CD4-positive, alpha-beta memory T cell (primary cell): ENCODE measurements around the gene LRSAM1. TPM values are rescaled to one million over a fixed set of nuclear protein-coding genes. Genes with fewer than 3 reads are reported as not detected.

ENCODE experiments used
- CTCF ChIA-PET: fragments of 350-600 bp; sonication (Branson Sonifier 250); formaldehyde crosslinking; loops from one replicate; lab custom pipeline; 2021; ENCODE audit warnings: inconsistent platforms; ENCODE audit not compliant: partially characterized antibody; lab: Charles Lee
- POLR2A ChIA-PET: fragments of 350-600 bp; sonication (Branson Sonifier 250); formaldehyde crosslinking; loops from one replicate; lab custom pipeline; 2021; ENCODE audit not compliant: partially characterized antibody; lab: Charles Lee
- DNase-seq, 5 donors: peaks; one replicate each; pipeline versions ENCODE4 v3.0.0 to v3.0.0-alpha.2; 2020 to 2022; ENCODE audit warnings: mixed read lengths in 1 of 5
- H3K27ac ChIP-seq: one replicate; pipeline ENCODE4 v1.7.0; 2013; ENCODE audit warnings: low read depth, low read length
- H3K27me3 ChIP-seq: 2 replicates; pipeline ENCODE4 v1.7.0; 2013; ENCODE audit warnings: mild to moderate bottlenecking, low read length, moderate library complexity; ENCODE audit not compliant: insufficient read depth
- H3K36me3 ChIP-seq: 2 replicates; pipeline ENCODE4 v1.7.0; 2013; ENCODE audit warnings: mild to moderate bottlenecking, low read length, moderate library complexity; ENCODE audit not compliant: insufficient read depth
- H3K4me1 ChIP-seq: 2 replicates; pipeline ENCODE4 v1.7.0; 2013; ENCODE audit warnings: mild to moderate bottlenecking, low read length, moderate library complexity; ENCODE audit not compliant: insufficient read depth
- H3K4me3 ChIP-seq, 2 donors: one replicate each; pipeline ENCODE4 v1.7.0; 2013; ENCODE audit warnings: low read length in 2 of 2, mild to moderate bottlenecking in 1 of 2
- H3K9me3 ChIP-seq, 2 donors: one replicate each; pipeline ENCODE4 v1.7.0; 2013; ENCODE audit warnings: low read length in 2 of 2, control low read depth in 1 of 2; ENCODE audit not compliant: control insufficient read depth in 1 of 2
- H3K27ac Mint-ChIP-seq, 7 donors: one replicate each; pipeline ENCODE4 v1.8.0; 2020 to 2021; ENCODE audit warnings: mixed read lengths in 7 of 7, mild to moderate bottlenecking in 6 of 7, inconsistent platforms in 3 of 7, moderate library complexity in 3 of 7
- H3K27me3 Mint-ChIP-seq, 2 donors: one replicate each; pipeline ENCODE4 v1.8.0; 2020 to 2021; ENCODE audit warnings: mixed read lengths in 2 of 2
- H3K36me3 Mint-ChIP-seq, 2 donors: one replicate each; pipeline ENCODE4 v1.8.0; 2020 to 2021; ENCODE audit warnings: mixed read lengths in 2 of 2, inconsistent platforms in 1 of 2, mild to moderate bottlenecking in 1 of 2
- H3K4me1 Mint-ChIP-seq, 4 donors: one replicate each; pipeline ENCODE4 v1.8.0; 2020 to 2021; ENCODE audit warnings: mixed read lengths in 4 of 4, mild to moderate bottlenecking in 1 of 4
- H3K4me3 Mint-ChIP-seq, 8 donors: one replicate each; pipeline ENCODE4 v1.8.0; 2020 to 2021; ENCODE audit warnings: mixed read lengths in 8 of 8, mild to moderate bottlenecking in 7 of 8, moderate library complexity in 6 of 8, inconsistent platforms in 3 of 8
- H3K9me3 Mint-ChIP-seq, 8 donors: one replicate each; pipeline ENCODE4 v1.8.0; 2020 to 2021; ENCODE audit warnings: mixed read lengths in 8 of 8, mild to moderate bottlenecking in 5 of 8, inconsistent platforms in 3 of 8, moderate library complexity in 1 of 8
- intact Hi-C: fragments of 100-400 bp; cut with micrococcal nuclease; formaldehyde crosslinking; loops from one replicate; pipeline ENCODE4 v1.15.1; 2023
- polyA plus RNA-seq, 2 donors: library from polyadenylated mRNA; unstranded; fragments of 300-500 nt; fragmentation: Illumina TruSeq; gene quantifications; one replicate each; pipeline ENCODE4 v1.2.3, GENCODE V29; 2021
- total RNA-seq, 2 experiments: library from RNA; stranded (reverse); gene quantifications; one replicate each; pipeline ENCODE4 v1.2.3, GENCODE V29; 2021

LRSAM1 gene
- total and polyA plus RNA-seq, 4 experiments from 2014 or later = 4.3 to 31.3 (median 19.9) TPM

GRCh38 chr9:127522727-127523126 lies 71.4 kb downstream of the LRSAM1 start:
- H3K4me1 Mint-ChIP-seq = peaks cover 0 to 3% (median under 1%) of the 10 kb centered on the region in 4 donors
- peaks cover 0 to 24% (median 7%) of the 10 kb centered on the region in 8 donors for H3K9me3 Mint-ChIP-seq
- no peaks in the 10 kb centered on the region for H3K27me3 ChIP-seq
- H3K9me3 ChIP-seq = peaks cover 4 to 10% of the 10 kb centered on the region in 2 donors
- H3K36me3 Mint-ChIP-seq = peaks cover 34% of the 10 kb centered on the region in 2 donors
- no peaks in the 10 kb centered on the region for H3K4me1 ChIP-seq
- no peak overlapping the region for H3K4me3 Mint-ChIP-seq
- no peaks in the 10 kb centered on the region for H3K27me3 Mint-ChIP-seq
- ChIA-PET POLR2A (no interaction called here), CTCF (interaction anchor here (1.2 to 1.9 kb wide), 2 partner anchors 18 to 64 kb away, joined by 3 to 5 read pairs; no protein-coding TSS in a partner anchor)
- H3K4me3 ChIP-seq = no peak overlapping the region
- H3K27ac Mint-ChIP-seq = peak overlapping the region in 1 of 7 donors; percentile 66
- DNase-seq = no peak
- H3K36me3 ChIP-seq = no peaks in the 10 kb centered on the region
- no peak overlapping the region for H3K27ac ChIP-seq
- intact Hi-C loops = no loop called here

GRCh38 chr9:127523312-127523851 lies 72.1 kb downstream of the LRSAM1 start:
- no peak overlapping the region for H3K4me3 ChIP-seq
- no peak overlapping the region for H3K27ac ChIP-seq
- no peak overlapping the region for H3K27ac Mint-ChIP-seq
- H3K9me3 ChIP-seq = peaks cover 4 to 10% of the 10 kb centered on the region in 2 donors
- H3K4me3 Mint-ChIP-seq = no peak overlapping the region
- intact Hi-C loops = no loop called here
- ChIA-PET CTCF (no interaction called here), POLR2A (interaction anchor here (0.6 kb wide), 1 partner anchor 34 kb away, joined by 5 read pairs; no protein-coding TSS in a partner anchor)
- no peaks in the 10 kb centered on the region for H3K4me1 ChIP-seq
- H3K36me3 ChIP-seq = no peaks in the 10 kb centered on the region
- peaks cover 32 to 37% of the 10 kb centered on the region in 2 donors for H3K36me3 Mint-ChIP-seq
- H3K9me3 Mint-ChIP-seq = peaks cover 0 to 24% (median 8%) of the 10 kb centered on the region in 8 donors
- H3K27me3 Mint-ChIP-seq = no peaks in the 10 kb centered on the region
- DNase-seq = no peak
- no peaks in the 10 kb centered on the region for H3K27me3 ChIP-seq
- H3K4me1 Mint-ChIP-seq = peaks cover 0 to 2% (median under 1%) of the 10 kb centered on the region in 4 donors

GRCh38 chr9:127524373-127524772 lies 73.1 kb downstream of the LRSAM1 start:
- intact Hi-C loops = no loop called here
- Mint-ChIP-seq H3K9me3 (peaks cover 0 to 24% (median 8%) of the 10 kb centered on the region in 8 donors), H3K27me3 (no peaks in the 10 kb centered on the region), H3K36me3 (peaks cover 31 to 37% of the 10 kb centered on the region in 2 donors), H3K4me3 (no peak overlapping the region), H3K4me1 (no peaks in the 10 kb centered on the region), H3K27ac (no peak overlapping the region)
- Histone ChIP-seq H3K9me3 (peaks cover 4 to 10% of the 10 kb centered on the region in 2 donors), H3K4me3 (no peak overlapping the region), H3K4me1 (no peaks in the 10 kb centered on the region), H3K36me3 (no peaks in the 10 kb centered on the region), H3K27ac (no peak overlapping the region), H3K27me3 (no peaks in the 10 kb centered on the region)
- ChIA-PET POLR2A (no interaction called here), CTCF (interaction anchor here (0.7 to 4.8 kb wide), 2 partner anchors 62 to 345 kb away, joined by 3 to 78 read pairs; no protein-coding TSS in a partner anchor)
- no peak for DNase-seq

- peaks cover 4 to 10% of the 10 kb centered on the region in 2 donors for H3K9me3 ChIP-seq
- peak in 4 of 5 donors; percentile 18 to 32 (median 25) for DNase-seq
- POLR2A ChIA-PET = interaction anchor here (0.6 to 1.5 kb wide), 5 partner anchors 44 to 220 kb away, joined by 3 to 7 read pairs (median 3); partner anchors contain the start of gene TOR2A
Measured at GRCh38 chr9:127525401-127526188, 74.3 kb downstream of the LRSAM1 start.

GRCh38 chr9:127526655-127527559 lies 75.6 kb downstream of the LRSAM1 start:
- intact Hi-C loops = loop anchor here (1.0 kb wide), 1 partner anchor 59 kb away; no protein-coding TSS in a partner anchor
- DNase-seq = no peak
- H3K36me3 Mint-ChIP-seq = peaks cover 30 to 37% of the 10 kb centered on the region in 2 donors
- ChIA-PET CTCF (interaction anchor here (0.7 to 4.8 kb wide), 7 partner anchors 11 to 208 kb away, joined by 3 to 78 read pairs (median 6); no protein-coding TSS in a partner anchor), POLR2A (no interaction called here)
- H3K9me3 Mint-ChIP-seq = peaks cover 0 to 24% (median 8%) of the 10 kb centered on the region in 8 donors
- Histone ChIP-seq H3K4me3 (no peak overlapping the region), H3K27me3 (no peaks in the 10 kb centered on the region), H3K9me3 (peaks cover 4 to 10% of the 10 kb centered on the region in 2 donors), H3K36me3 (no peaks in the 10 kb centered on the region), H3K27ac (no peak overlapping the region), H3K4me1 (no peaks in the 10 kb centered on the region)
- H3K4me3 Mint-ChIP-seq = no peak overlapping the region
- no peaks in the 10 kb centered on the region for H3K27me3 Mint-ChIP-seq
- H3K27ac Mint-ChIP-seq = no peak overlapping the region
- no peaks in the 10 kb centered on the region for H3K4me1 Mint-ChIP-seq

More at GRCh38 chr9:127525401-127526188, 74.3 kb downstream of the LRSAM1 start:
- Mint-ChIP-seq H3K36me3 (peaks cover 30 to 37% of the 10 kb centered on the region in 2 donors), H3K4me3 (peak overlapping the region in 1 of 8 donors; percentile 26), H3K27me3 (no peaks in the 10 kb centered on the region), H3K4me1 (no peaks in the 10 kb centered on the region), H3K9me3 (peaks cover 0 to 24% (median 8%) of the 10 kb centered on the region in 8 donors), H3K27ac (no peak overlapping the region)
- intact Hi-C loops = loop anchor here (1.0 kb wide), 1 partner anchor 61 kb away; no protein-coding TSS in a partner anchor
- H3K4me1 ChIP-seq = no peaks in the 10 kb centered on the region
- H3K27ac ChIP-seq = no peak overlapping the region
- H3K27me3 ChIP-seq = no peaks in the 10 kb centered on the region
- CTCF ChIA-PET = interaction anchor here (0.7 to 4.8 kb wide), 14 partner anchors 9 to 209 kb away, joined by 3 to 78 read pairs (median 4); partner anchors contain the start of gene TOR2A
- H3K4me3 ChIP-seq = no peak overlapping the region
- H3K36me3 ChIP-seq = no peaks in the 10 kb centered on the region

- Histone ChIP-seq H3K27me3 (no peaks in the 10 kb centered on the region), H3K4me3 (no peak overlapping the region), H3K27ac (no peak overlapping the region), H3K36me3 (no peaks in the 10 kb centered on the region), H3K4me1 (no peaks in the 10 kb centered on the region), H3K9me3 (peaks cover 4 to 10% of the 10 kb centered on the region in 2 donors)
- intact Hi-C loops = no loop called here
- ChIA-PET POLR2A (no interaction called here), CTCF (interaction anchor here (1.1 to 4.8 kb wide), 2 partner anchors 58 to 270 kb away, joined by 3 to 78 read pairs; no protein-coding TSS in a partner anchor)
- Mint-ChIP-seq H3K9me3 (peaks cover 0 to 24% (median 8%) of the 10 kb centered on the region in 8 donors), H3K4me1 (no peaks in the 10 kb centered on the region), H3K27ac (peak overlapping the region in 1 of 7 donors; percentile 72), H3K36me3 (peaks cover 30 to 32% of the 10 kb centered on the region in 2 donors), H3K27me3 (no peaks in the 10 kb centered on the region), H3K4me3 (no peak overlapping the region)
- DNase-seq = no peak
Measured at GRCh38 chr9:127527560-127528268, 76.4 kb downstream of the LRSAM1 start.
